Amniotic epithelial cell (primary cell): ENCODE measurements around the gene SMPX.

ENCODE experiments used
- DNase-seq: peaks from one replicate; pipeline ENCODE4 v3.0.0-alpha.2; 2010; ENCODE audit warnings: low read depth

The SMPX gene

DNA sequence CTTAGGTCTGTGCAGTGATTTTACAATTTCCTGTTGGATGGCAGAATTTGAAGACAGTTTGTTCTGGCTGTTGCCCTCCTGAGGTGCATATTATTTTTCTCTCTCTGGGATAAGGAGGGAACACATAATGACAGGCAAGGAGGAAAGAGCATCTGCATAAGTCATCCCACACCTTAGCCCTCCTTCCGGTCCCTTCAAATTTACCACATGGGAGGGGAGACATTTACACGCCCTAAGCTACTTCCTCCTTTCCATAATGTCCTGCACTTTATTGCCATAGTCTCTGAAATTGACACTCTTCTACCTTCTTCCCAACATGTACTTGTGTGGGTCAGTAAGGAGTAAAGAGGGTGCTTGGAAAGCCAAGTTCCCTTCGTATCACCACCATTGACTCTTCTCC, 13.9 kb downstream of the SMPX start:
- no peak for DNase-seq

DNA sequence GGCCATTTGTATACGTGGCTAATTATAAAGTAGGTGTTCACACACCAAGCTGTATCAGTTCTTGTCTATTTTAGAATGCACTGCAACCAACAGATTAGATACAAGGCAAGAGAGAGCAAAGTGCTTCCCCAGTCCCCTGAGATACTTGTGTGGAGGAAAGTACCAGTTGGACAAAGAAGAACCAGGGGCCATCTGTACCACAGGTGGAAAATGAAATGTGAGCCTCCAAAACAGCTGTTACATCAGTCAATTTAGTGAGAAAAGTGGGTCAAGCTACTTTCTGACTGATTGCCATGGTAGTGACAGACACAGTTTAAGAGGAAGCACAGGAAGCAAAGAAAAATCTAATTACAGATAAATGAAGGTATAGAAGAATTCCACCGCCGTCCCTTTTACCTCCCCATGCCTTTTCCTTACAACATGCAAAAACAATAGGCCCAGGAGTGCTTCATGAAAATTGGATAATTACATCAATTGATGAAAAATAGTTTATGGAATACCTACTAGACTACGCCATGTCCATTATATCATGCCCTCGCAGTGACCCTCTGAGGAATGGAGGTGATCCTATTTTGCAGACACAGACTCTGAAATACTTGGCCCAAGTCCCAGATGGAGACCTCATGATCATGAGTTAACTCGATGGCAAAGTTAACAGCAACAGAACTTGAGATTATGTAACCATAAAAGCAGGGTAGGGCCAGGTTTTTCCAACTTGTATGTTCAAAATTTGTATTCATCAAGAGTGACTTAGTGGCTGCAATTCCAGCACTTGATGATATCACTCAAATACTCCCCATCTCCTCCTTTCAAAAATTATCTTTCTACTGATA, 15.8 kb downstream of the SMPX start:
- peak; percentile 83 for DNase-seq

DNA sequence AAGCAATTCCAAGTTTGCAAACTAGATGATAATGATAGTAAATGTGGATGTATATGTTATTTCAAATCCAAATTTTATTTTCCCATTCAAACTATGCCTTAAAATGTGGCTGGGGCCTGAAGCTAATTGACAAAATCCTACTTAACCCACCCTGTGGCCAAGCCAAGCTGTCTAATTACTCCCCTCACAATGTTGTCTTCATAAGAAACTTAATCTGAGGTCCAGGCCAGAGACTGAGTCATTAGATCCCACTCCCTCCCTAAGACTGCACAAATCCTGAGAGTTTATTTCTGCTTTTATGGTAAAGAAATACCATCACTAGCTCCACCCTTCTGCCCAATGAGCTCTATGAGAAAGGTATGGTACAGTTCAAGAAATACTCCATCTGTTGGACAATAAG, 16.6 kb downstream of the SMPX start:
- no peak for DNase-seq

DNA sequence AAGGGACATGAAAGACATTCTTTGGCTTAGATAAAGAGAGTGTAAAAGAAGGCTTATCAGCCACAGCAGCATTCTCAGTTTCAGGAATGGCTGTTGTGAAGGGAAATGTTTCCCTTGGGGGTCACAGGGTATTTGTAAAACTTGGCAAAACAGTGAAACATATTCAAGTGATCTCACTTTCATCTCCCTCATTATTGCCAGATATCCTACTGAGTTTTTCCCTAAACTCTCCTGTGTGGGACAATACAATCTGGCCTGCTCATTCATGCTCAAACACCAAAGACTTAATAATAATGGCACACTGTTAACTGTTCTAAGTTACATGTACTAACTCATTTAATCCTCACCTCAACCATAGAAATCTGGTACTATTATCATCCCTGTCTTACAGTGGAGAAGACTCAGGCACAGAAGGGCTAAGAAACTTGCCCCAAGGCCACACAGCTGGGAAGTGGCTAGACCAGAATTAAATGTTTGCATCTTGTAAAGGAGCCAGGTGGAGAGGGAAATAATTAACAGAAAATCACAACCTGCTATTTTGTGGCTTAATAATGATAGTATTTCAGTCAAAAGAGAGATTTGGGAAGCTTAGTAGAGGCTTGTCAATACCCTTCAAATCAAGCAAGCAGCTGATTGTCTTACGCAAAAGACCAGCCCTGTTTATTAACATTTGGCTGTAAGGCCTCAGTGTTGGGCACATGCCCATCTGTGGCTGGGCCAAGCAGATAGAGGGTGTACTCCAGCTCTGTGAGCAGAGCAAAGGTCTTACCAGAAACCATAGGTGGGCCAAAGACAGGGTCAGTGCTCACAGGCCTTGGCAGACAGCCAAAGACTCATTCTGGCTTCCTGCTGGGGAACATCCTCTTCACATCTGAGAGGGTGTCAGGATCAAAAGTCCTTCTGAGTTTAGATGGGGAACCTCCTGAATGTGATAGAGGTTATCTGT, 17.3 kb downstream of the SMPX start:
- peak; percentile 36 for DNase-seq

DNA sequence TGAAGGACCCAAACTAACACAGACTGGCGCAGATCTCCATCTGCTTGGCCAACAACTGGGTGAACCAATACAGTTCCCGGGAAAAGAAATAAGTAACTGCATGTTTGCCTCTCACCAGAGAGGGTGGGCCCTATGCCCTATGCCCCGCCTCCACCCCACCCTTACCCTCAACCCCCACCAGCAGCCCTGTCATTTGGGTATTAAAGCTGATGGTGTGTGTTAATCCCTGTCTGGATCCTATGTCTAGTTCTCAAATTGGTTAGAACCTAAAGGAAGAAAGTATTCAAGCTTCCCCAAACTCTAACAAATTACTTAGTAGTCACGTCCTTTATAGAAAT, 19.0 kb downstream of the SMPX start:
- no peak for DNase-seq

DNA sequence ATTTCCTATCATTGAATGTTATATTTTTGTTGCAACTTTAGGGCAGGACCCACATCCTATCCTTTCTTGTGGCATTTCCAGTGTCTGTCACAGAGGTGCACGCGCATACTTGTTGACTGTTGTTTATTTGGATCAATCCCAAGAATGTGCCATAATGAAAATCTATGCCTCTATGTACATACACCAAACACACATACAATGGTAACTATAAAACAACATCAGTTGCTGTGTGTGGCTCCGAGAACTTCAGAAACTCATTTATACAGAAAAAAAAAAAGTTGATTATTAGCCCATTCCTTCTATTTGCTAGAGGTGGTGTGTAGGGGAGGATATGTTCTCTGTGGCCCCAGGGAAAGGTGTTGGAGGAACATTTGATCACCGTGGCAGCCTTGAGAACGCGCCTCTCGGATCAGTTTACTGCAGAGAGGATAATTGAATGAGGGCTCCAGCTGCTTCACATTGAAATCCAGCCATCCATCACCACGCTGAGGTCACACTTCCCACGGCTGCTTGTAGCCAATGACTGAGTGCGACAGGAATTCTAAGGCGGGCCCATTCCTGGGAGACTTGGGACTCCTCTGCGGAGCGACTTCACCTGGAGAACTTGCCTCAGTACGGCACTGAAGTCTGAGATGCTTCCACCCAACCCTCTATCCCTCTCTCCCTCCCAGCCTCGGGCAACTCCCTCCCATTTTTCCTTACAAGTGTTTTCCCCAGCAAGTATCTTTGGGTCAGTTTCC, 19.5 kb downstream of the SMPX start:
- peak; percentile 70 for DNase-seq

DNA sequence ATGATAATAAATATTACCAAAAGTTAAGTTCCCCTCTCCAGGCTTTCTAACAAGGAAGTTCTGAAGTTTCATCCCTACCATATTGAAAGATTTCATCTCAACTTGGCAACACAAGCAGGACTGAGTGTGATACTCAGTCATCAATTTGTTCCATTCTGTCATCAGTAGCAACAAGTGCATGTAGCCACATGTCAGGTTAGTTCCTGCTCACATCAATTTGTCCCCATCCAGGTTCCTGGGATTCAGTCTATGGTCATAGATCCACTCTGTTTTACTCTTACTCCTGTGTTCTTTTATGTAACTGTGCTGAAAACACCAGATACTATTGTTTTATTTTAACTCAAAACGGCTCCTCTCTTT, 22.2 kb downstream of the SMPX start:
- no peak for DNase-seq

DNA sequence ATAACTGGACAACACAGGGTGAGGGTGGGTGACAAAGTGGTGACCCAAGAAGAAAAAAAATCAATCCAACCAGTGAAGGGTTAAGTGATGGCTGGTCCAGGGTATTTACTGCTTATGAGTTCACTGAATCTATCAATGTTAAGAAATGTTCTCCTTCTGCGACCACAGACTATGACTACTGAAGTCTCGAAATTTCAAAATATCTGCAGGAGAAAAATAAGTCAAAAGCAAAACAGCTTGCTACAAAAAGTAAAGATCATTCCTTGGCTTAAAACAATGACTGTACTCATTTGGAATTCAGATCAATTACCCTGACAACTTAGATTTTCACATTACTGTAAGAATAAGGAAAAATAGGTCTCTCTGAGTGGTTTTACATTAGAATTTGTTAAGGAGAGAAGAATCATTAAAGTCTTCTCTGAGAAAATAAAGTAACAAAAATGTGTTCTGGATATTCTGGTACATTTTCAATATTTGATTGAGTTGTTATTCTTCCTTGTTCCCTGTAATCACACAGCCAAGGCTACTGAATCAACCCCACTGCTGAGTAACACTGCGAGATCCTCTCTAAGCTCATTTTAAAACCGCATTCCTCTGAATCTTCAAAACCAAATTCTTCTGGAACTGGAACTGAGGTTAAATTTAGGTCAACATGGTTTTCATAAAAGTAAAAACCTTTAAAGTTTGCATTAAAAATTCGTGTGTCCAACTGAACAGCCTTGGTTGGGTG, 22.7 kb downstream of the SMPX start:
- DNase-seq: peak; percentile 91

DNA sequence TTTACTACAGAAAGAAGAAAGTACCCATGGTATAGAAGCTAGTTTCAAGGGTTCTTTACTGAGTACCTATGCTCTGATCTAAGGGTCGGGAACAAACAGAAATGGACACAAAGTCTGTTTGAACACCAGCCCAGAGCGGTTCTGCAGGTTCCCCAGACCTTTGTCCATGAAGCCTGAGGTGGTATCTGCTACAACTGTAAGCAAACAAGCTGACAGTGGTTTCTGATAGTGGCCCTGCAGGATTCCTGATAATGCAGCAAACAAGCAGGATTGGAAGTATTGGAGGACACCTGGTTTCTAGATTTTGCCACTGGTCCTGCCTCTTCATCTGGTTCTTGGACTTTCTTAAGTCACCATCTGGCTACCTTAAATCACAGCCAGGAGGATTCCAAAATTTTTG, 23.7 kb downstream of the SMPX start:
- DNase-seq: no peak

DNA sequence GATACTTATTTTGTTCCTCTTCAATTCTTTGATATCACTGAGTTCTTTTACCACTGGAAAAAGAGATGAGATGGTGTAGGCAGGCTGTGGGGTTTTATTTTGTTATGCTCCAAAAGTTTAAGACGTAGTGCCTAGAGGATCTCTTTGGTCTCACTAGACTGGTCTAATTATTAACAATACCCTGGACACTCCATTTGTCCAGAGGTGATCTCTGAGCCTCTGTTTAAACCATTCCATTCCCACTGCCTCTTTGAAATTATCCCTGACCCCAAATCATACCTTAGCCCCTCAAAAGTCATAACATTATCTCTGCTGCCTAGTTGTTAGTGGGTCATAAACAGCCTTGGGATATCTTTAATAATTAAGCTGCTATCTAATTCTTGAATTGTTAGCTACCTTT, 24.2 kb downstream of the SMPX start:
- DNase-seq: no peak

DNA sequence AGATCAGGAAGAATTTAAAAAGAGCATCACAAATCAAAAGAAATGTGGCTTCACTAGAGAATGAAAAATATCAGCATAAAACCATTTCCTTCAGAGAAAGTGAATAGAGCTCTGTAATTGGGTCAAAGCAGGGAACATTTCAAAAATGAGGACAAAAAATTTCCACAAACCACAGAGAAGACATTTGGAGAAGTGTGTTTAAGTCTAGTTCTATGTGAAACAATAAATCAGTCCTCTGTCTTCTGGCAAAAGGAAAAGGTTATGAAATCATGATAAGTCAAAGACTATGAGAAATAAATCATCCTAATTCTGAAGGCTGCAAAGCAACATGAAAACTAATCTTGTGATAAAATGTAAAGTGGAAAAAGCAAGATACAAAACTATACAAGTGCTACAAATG, 27.9 kb downstream of the SMPX start:
- peak; percentile 91 for DNase-seq

DNA sequence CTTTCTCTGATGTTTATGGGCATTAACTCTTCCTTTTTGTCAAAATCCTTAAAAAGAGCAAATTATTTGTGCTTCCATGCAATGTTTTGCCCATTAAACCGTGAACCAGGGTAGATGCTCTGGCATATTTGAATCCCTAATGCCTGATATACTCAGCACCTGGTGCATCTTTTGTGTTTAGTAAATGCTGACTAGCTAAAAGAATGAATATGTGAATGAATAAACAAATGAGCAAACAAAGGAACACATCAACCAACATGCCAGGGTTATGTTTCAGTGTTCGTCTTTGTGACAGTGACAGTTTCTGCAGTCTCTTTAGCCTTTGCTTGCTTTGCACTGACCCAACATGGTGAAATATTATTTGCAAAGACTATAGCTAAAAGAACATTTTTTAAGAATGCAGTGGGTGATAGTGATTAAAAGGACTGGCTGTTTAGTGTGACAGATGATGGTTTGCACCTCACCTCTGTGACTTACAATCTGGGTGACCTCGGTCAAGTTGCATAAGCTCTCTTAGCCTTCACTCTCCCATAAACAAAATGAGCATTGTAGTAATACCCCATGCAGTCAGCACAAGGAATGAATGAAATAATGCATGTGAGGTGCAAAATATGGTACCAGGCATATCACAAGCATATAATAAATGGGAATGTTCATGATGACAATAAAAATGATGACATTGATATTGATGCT, 29.5 kb downstream of the SMPX start:
- DNase-seq: peak; percentile 45

DNA sequence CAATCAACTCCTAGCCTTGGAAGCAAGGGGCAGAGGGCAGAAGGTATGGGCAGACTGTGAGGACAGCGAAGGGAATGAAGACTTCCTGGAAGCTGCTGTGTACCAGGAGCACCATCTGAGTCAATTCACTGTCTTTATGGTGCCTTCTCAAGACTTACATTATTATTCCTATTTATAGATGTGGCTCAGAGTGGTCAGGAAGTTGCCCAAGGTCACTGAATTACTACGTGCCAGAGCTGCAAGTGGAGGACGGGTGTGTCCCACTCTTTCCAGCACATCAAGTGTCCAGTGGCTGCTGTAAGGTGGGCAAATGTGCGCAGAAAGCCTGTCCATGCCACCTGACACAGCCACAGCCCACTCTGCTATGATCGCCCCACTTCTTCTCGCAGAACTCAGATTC, 32.0 kb downstream of the SMPX start:
- no peak for DNase-seq

DNA sequence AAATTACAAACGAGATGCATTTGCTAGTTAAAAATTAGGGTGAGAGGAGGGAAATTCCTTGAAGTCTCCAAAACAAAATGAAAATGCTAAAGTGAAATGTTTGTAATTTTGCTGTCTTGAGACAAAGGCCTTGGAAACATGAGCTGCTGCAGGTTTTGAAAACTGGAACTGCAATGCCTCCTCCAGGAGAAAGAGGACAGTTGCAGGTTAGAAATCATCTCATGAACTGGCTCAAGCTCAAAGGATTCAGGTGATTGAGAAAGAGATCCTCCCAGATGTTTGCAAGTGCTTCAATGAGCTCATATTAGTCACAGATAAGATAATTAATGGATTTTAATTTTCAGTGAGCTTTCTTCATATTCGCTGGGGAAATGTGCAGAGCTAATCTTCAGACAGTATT, 32.4 kb downstream of the SMPX start:
- peak; percentile 94 for DNase-seq

DNA sequence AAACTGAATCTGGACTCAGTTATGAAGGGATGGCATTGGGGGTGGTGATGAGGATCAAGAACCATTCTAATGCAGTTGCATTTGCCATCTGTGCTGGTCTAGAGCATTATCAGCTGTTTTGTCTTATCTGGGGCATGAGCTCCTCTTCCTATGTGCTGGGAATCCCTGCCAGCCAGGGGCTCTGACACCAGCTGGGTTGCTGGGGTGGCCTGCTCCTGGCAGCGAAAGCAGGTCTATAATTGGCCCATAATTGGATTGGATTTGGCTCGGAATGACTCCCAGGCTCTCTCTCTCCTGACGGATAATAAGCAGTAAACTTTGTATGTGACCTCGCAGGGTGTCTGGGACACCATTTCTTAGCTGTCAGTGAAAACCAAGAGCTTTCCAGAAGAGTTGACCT, 34.1 kb downstream of the SMPX start:
- DNase-seq: no peak

DNA sequence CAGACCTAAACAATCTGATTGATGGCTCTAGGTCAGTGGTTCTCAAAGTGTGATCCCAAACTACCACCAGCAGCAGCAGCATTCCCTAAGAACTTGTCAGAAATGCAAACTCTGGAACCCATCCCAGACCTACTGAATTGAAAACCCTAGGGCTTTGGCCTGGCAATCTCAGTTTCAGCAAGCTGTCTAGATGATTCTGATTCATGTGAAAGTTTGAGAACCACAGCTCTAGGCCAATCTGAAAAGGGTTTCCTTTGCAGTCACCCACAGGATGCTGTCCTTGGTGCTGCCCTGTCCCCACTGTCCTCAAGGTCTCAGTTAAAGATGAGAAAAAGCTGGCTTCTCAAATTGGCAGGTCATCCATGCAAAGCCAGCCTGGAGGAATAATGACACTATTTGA, 34.8 kb downstream of the SMPX start:
- DNase-seq: peak; percentile 30

DNA sequence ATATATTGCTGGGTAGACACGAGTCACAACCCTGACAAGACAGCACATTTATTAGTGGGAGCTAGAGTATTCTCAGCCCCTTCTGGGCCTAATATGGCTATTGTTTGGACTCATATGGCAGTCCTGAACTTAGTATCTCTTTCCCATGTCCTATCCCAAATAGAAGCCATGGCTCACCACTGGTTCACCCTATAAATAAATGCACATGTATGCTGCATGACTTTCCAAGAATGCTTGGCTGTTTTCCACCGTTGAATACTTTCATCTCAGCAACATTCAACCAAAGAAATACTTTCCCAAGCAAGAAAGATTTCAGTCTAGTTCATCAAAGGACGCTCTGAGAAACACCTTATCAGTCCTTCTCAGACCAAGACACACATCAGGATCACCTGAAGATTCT, 36.7 kb downstream of the SMPX start:
- DNase-seq: peak; percentile 40

DNA sequence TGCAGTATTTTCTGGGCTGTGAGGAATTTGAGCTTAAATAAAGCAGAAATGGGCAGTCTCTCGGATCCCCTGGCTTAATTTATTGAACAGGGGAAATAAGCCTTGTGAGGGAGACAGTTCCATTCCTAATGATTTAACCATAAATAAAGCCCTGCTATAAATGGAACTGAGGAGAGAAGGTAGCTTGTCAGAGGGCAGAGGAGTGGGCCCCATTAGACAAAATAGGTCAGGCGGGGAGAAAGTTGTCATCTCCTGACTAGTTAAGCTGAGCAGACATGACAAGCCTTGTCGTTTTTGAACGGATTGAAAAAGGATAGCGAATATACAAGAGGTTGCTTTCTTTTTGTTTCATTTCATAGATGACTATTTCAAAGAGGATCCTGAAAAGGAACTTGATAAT, 39.3 kb downstream of the SMPX start:
- DNase-seq: no peak

DNA sequence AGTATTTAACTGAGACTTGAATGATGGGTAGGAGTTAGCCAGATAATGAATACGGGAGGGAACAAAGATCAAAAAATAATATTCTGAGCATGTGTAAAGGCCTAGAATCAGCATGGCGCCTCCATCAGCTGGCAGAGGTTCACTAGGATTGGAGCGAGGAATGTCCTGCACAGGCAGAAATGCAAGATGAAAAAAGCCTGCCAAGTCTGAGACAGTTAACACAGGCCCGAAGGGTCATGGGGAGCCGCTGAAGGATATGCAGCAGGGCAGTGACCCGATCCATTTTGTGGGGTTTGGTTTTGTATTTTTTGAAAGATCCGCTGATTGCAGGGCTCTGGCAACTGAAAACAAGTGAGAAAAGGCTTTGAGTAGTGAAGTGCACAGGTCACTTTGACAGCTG, 40.1 kb downstream of the SMPX start:
- DNase-seq: no peak

DNA sequence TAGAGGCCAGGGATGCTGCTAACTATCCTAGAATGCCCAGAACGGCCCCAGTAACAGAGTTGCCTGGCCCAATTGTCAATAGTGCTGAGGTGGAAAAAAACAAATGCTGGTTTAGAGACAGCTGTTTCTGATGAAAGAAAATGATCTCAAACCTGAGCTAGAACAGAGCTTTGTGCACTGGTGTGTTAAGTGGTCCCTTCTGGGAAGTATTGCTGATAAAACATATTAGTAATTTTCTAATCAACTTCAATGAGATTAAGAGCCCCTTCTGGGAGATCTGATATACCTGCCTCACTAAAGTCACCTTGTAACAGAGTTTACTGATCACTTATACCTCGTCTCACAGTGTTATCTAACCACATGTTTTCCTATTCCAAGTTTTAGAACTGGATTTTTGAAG, 42.1 kb downstream of the SMPX start:
- DNase-seq: no peak

DNA sequence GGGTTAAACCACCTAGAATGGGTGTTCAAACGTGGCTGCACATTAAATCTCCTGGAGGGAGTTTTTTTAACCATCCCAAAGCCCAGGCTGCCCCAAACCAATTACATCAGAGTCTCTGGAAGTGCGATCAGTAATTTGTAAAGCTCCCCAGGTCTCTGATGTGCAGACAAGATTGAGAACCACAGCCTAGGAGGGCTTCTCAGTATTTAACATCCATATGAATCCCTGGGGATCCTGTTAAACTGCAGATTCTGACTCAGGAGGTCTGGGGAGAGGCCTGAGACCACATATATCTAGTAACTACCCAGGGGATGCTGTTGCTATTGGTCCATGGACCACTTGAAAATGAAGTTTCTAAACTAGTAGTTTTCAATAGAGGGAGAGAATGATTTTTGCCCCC, 42.6 kb downstream of the SMPX start:
- no peak for DNase-seq

DNA sequence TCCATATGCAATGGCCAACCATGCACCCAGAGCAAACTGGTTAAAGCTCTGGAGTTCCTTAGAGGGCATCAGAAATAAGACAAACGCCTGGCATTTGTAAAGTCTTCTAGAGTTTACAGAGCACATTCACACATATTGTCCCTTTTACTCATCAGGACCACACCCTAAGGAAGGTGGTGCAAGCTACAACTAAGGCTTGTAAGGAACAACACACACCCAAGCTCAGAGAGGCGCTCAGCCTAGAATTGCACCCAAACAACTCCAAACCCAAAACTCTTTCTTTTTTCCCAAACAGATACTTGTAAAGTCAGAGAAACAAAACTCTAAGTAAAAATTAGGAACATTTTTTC, 46.1 kb downstream of the SMPX start:
- no peak for DNase-seq
